H9 (cell line): ENCODE measurements around the gene B4GALT3. TPM values are rescaled to one million over a fixed set of nuclear protein-coding genes. Genes with fewer than 3 reads are reported as not detected.

Source experiments
- DNase-seq: peaks from one replicate; pipeline ENCODE4 v3.0.0-alpha.2; 2017
- H2AFZ ChIP-seq: one replicate; pipeline ENCODE4 v1.6.1; 2013; ENCODE audit warnings: mild to moderate bottlenecking, low read length, control low read depth, moderate library complexity
- H2AK5ac ChIP-seq: 2 replicates; pipeline ENCODE4 v1.6.1; 2013; ENCODE audit warnings: low read length, control low read depth, mixed read lengths; ENCODE audit not compliant: insufficient read length
- H2BK120ac ChIP-seq: one replicate; pipeline ENCODE4 v1.6.1; 2013; ENCODE audit warnings: low read depth, mild to moderate bottlenecking, low read length, control low read depth, inconsistent platforms; ENCODE audit not compliant: poor library complexity, severe bottlenecking
- H2BK12ac ChIP-seq: 2 replicates; pipeline ENCODE4 v1.6.1; 2013; ENCODE audit warnings: low read length, control low read depth, mixed read lengths, low read depth; ENCODE audit not compliant: insufficient read length
- H2BK15ac ChIP-seq: 2 replicates; pipeline ENCODE4 v1.6.1; 2013; ENCODE audit warnings: low read depth, low read length, control low read depth
- H2BK20ac ChIP-seq: one replicate; pipeline ENCODE4 v1.6.1; 2013; ENCODE audit warnings: low read depth, mild to moderate bottlenecking, low read length, control low read depth, inconsistent platforms; ENCODE audit not compliant: poor library complexity, severe bottlenecking
- H2BK5ac ChIP-seq: 2 replicates; pipeline ENCODE4 v1.6.1; 2013; ENCODE audit warnings: low read length, control low read depth, mixed read lengths; ENCODE audit not compliant: insufficient read length
- H3K14ac ChIP-seq: 2 replicates; pipeline ENCODE4 v1.6.1; 2013; ENCODE audit warnings: low read length, control low read depth; ENCODE audit not compliant: insufficient read depth
- H3K18ac ChIP-seq: 2 replicates; pipeline ENCODE4 v1.6.1; 2013; ENCODE audit warnings: low read depth, mild to moderate bottlenecking, mixed read lengths, low read length, control low read depth; ENCODE audit not compliant: insufficient read length
- H3K23ac ChIP-seq: 2 replicates; pipeline ENCODE4 v1.6.1; 2013; ENCODE audit warnings: low read length, control low read depth, mixed read lengths, low read depth; ENCODE audit not compliant: insufficient read length
- H3K23me2 ChIP-seq: 2 replicates; pipeline ENCODE4 v1.6.1; 2013; ENCODE audit warnings: low read depth, mild to moderate bottlenecking, mixed read lengths, low read length, control low read depth; ENCODE audit not compliant: insufficient read length, poor library complexity, severe bottlenecking
- H3K27ac ChIP-seq: 2 replicates; pipeline ENCODE4 v1.5.1; 2013; ENCODE audit warnings: low read length, control low read depth, mixed read lengths, low read depth; ENCODE audit not compliant: insufficient read length
- H3K27me3 ChIP-seq: 2 replicates; pipeline ENCODE4 v1.6.1; 2013; ENCODE audit warnings: low read length, control low read depth, inconsistent platforms; ENCODE audit not compliant: insufficient read depth
- H3K4ac ChIP-seq: 2 replicates; pipeline ENCODE4 v1.6.1; 2013; ENCODE audit warnings: low read depth, mild to moderate bottlenecking, control low read depth, inconsistent platforms, low read length, moderate library complexity
- H3K4me1 ChIP-seq: 2 replicates; pipeline ENCODE4 v1.6.1; 2013; ENCODE audit warnings: low read length, control low read depth, inconsistent platforms; ENCODE audit not compliant: insufficient read depth
- H3K4me2 ChIP-seq: 2 replicates; pipeline ENCODE4 v1.6.1; 2013; ENCODE audit warnings: low read length, control low read depth, mixed read lengths; ENCODE audit not compliant: insufficient read length, insufficient read depth
- H3K56ac ChIP-seq: 2 replicates; pipeline ENCODE4 v1.6.1; 2013; ENCODE audit warnings: low read depth, mild to moderate bottlenecking, mixed read lengths, low read length, control low read depth; ENCODE audit not compliant: insufficient read length
- H3K79me1 ChIP-seq: 2 replicates; pipeline ENCODE4 v1.6.1; 2013; ENCODE audit warnings: low read depth, mild to moderate bottlenecking, moderate library complexity, low read length, control low read depth, inconsistent platforms; ENCODE audit not compliant: insufficient read depth, poor library complexity, severe bottlenecking
- H3K79me2 ChIP-seq: 2 replicates; pipeline ENCODE4 v1.6.1; 2013; ENCODE audit warnings: low read length, control low read depth, inconsistent platforms; ENCODE audit not compliant: insufficient read depth
- H3K9ac ChIP-seq: 2 replicates; pipeline ENCODE4 v1.6.1; 2013; ENCODE audit warnings: low read length, control low read depth, mixed read lengths; ENCODE audit not compliant: insufficient read length; ENCODE audit errors: extremely low read depth
- H3K9me3 ChIP-seq: one replicate; pipeline ENCODE4 v1.6.1; 2013; ENCODE audit warnings: low read depth, low read length, inconsistent platforms; ENCODE audit not compliant: control insufficient read depth
- H3T11ph ChIP-seq: one replicate; pipeline ENCODE4 v1.6.1; 2013; ENCODE audit warnings: mild to moderate bottlenecking, low read length, control low read depth, inconsistent platforms
- H4K20me1 ChIP-seq: one replicate; pipeline ENCODE4 v1.6.1; 2013; ENCODE audit not compliant: control insufficient read depth, insufficient read length, insufficient read depth
- H4K5ac ChIP-seq: 2 replicates; pipeline ENCODE4 v1.6.1; 2013; ENCODE audit warnings: low read depth, mild to moderate bottlenecking, mixed read lengths, low read length, control low read depth; ENCODE audit not compliant: insufficient read length
- H4K8ac ChIP-seq: replicated peaks from 2 replicates; pipeline ENCODE4 v1.6.1; 2013; ENCODE audit warnings: low read length, control low read depth, mixed read lengths, low read depth; ENCODE audit not compliant: insufficient read length
- H4K91ac ChIP-seq: 2 replicates; pipeline ENCODE4 v1.6.1; 2013; ENCODE audit warnings: low read depth, mild to moderate bottlenecking, moderate library complexity, mixed read lengths, low read length, control low read depth; ENCODE audit not compliant: insufficient read length
- H3K27ac Mint-ChIP-seq, 3 experiments: 2 replicates in 2 of 3; 3 replicates in 1 of 3; pipeline ENCODE4 v1.8.0; 2020 to 2021; ENCODE audit warnings: mixed read lengths in 3 of 3, mild to moderate bottlenecking in 1 of 3, moderate library complexity in 1 of 3
- H3K27me3 Mint-ChIP-seq: 2 replicates; pipeline ENCODE4 v1.8.0; 2021; ENCODE audit warnings: low read depth, mild to moderate bottlenecking, moderate library complexity, mixed read lengths
- H3K36me3 Mint-ChIP-seq, 3 experiments: 2 replicates in 2 of 3; 3 replicates in 1 of 3; pipeline ENCODE4 v1.8.0; 2020 to 2021; ENCODE audit warnings: low read depth in 3 of 3, mixed read lengths in 3 of 3; ENCODE audit not compliant: insufficient read depth in 1 of 3
- H3K4me1 Mint-ChIP-seq, 2 experiments: 2 replicates each; pipeline ENCODE4 v1.8.0; 2020; ENCODE audit warnings: mixed read lengths in 2 of 2
- H3K4me3 Mint-ChIP-seq, 2 experiments: 2 replicates in 1 of 2; 3 replicates in 1 of 2; pipeline ENCODE4 v1.8.0; 2020 to 2021; ENCODE audit warnings: mild to moderate bottlenecking in 2 of 2, mixed read lengths in 2 of 2, moderate library complexity in 1 of 2
- H3K9me3 Mint-ChIP-seq, 2 experiments: 2 replicates in 1 of 2; 3 replicates in 1 of 2; pipeline ENCODE4 v1.8.0; 2020; ENCODE audit warnings: mild to moderate bottlenecking in 2 of 2, mixed read lengths in 2 of 2, moderate library complexity in 1 of 2
- CTCF ChIP-seq: fragments of 200-600 bp; sonication (generic); conservative IDR thresholded peaks from 3 replicates; pipeline ENCODE4 v1.8.0; 2021; ENCODE audit warnings: antibody characterized with exemption, mild to moderate bottlenecking
- WGBS: extraction: QIAGEN DNeasy Blood & Tissue Kit; methylation state at CpG from one replicate; pipeline ENCODE4 v1.1.7; 2013; ENCODE audit warnings: missing lambda C conversion rate, low lambda C conversion rate, mixed read lengths; ENCODE audit not compliant: insufficient read length; ENCODE audit errors: extremely low coverage; 5-methylcytosine and 5-hydroxymethylcytosine counted together
- total RNA-seq: library from RNA; stranded (reverse); gene quantifications from 2 replicates; pipeline ENCODE4 v1.2.1, GENCODE V29; 2021

B4GALT3 gene
- total RNA-seq, 1 experiment from 2014 or later, result 31.8 TPM

- H3K4ac ChIP-seq, result no peak overlapping the region
- H2BK15ac ChIP-seq, result no peak overlapping the region
- H3K4me1 Mint-ChIP-seq, result peaks cover 12 to 13% of the 10 kb centered on the region in 2 experiments
- no peak overlapping the region for H2BK20ac ChIP-seq
- WGBS, result no CpG with 5 or more reads among the region's 8 CpGs
- no peak overlapping the region for H2BK12ac ChIP-seq
- no peak overlapping the region for H2AK5ac ChIP-seq
- H3K36me3 Mint-ChIP-seq, result peaks cover 32 to 66% (median 65%) of the 10 kb centered on the region in 3 experiments
- peaks cover 2% of the 10 kb centered on the region; the same call in 1 of the 2 replicates for H3K4me1 ChIP-seq
- no peak for TF ChIP-seq CTCF
- H3K4me3 Mint-ChIP-seq, result no peak overlapping the region
- H3K4me2 ChIP-seq, result no peak overlapping the region
- H3K56ac ChIP-seq, result no peak overlapping the region
- H4K91ac ChIP-seq, result no peak overlapping the region
- no peak overlapping the region for H4K8ac ChIP-seq
- no peaks in the 10 kb centered on the region for H3K79me1 ChIP-seq
- H2AFZ ChIP-seq, result no peak overlapping the region
- H3K23me2 ChIP-seq, result no peaks in the 10 kb centered on the region
- no peak overlapping the region for H3K23ac ChIP-seq
- no peaks in the 10 kb centered on the region for H3K27me3 Mint-ChIP-seq
- no peaks in the 10 kb centered on the region for H3K9me3 Mint-ChIP-seq
- no peak overlapping the region for H3K27ac Mint-ChIP-seq
- no peaks in the 10 kb centered on the region for H3K9me3 ChIP-seq
- no peaks in the 10 kb centered on the region; the same call in 1 of the 2 replicates for H3K27me3 ChIP-seq
- DNase-seq, result no peak
- no peaks in the 10 kb centered on the region for H4K20me1 ChIP-seq
- no peak overlapping the region for H3K18ac ChIP-seq
- H3K9ac ChIP-seq, result no peak overlapping the region
- no peak overlapping the region for H2BK5ac ChIP-seq
- no peaks in the 10 kb centered on the region for H3K79me2 ChIP-seq
- H2BK120ac ChIP-seq, result no peak overlapping the region
- no peak overlapping the region for H3T11ph ChIP-seq
- no peak overlapping the region for H3K14ac ChIP-seq
- no peak overlapping the region for H4K5ac ChIP-seq
- no peak overlapping the region for H3K27ac ChIP-seq
These were observed 29.9 kb upstream of the B4GALT3 start for GRCh38 chr1:161207173-161207572.
